HG03521 (cell line): ENCODE data around the gene SLCO3A1.
"Not testable (repeated sequence)": the region's sequence is repeated elsewhere in the genome, so short reads cannot be mapped to it uniquely, and the experiment has no call there.

Source experiments
- ATAC-seq: cut with Tn5 transposase; IDR thresholded peaks from one replicate; pipeline ENCODE4 v1.9.1; 2021; ENCODE audit warnings: mild to moderate bottlenecking, moderate library complexity; ENCODE audit not compliant: unreplicated experiment

SLCO3A1 gene

DNA sequence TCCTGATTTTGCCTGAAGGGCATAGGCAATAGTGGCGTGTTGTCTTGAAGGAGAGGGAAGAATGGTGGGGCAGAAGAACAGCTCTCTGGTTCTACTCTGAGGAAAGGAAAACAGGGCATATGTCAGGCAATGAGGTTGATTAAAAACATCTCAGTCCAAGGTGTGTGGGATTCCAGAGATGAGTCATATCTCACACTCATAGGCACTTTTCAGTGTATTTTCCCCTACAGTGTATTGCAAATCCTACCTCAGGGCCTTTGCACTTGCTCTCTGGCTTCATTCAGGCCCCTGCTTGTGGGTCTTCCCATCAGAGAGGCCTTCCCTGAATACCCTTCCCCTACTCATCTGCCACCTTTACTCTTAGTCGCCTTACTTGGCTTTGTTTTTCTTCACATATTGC, 107.8 kb downstream of the SLCO3A1 start:
- no peak for ATAC-seq

DNA sequence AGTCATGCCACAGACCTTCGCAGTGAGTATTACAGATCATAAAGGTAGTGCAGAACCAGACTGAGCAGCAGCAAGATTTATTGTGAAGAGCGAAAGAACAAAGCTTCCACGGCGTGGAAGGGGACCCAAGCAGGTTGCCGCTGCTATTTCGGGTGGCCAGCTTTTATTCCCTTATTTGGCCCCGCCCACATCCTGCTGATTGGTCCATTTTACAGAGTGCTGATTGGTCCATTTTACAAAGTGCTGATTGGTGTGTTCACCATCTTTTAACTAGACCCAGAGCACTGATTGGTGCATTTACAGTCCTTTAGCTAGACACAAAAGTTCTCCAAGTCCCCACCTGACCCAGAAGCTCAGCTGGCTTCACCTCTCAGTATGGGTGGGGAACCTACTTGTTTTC, 110.2 kb downstream of the SLCO3A1 start:
- not testable (repeated sequence) for ATAC-seq

DNA sequence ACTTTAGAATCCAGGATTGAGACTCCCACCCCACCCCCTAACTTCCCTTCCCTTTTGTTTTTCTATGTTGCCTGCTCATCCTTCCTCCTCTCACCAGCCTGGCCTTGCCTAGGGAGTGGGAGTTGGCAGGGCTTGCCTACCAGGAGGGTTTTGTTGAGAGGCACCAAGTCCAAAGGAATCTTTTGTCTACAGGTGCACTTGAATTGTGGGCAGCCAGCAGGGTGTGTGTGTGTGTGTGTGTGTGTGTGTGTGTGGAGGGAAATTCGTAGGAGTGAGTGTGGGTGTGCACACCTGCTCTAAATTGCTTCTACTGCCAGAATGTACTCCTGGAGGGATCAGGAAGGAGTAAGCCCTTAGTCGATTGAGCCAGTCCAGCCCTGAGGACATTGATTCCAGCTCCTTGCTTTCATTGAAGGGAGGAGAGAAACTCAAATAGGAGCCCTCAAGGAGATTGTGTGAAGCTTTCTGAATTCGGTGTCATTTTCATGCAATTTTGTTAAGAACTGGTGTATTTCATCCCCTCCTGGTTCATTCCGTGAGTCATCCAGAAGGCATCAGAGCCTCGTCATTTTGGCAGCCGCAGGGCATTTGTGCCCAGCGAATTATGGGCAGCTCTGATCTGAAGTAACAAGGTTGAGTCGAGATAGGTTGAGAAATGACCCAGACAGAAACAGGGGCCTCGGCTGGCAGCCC, 112.1 kb downstream of the SLCO3A1 start:
- ATAC-seq: no peak

DNA sequence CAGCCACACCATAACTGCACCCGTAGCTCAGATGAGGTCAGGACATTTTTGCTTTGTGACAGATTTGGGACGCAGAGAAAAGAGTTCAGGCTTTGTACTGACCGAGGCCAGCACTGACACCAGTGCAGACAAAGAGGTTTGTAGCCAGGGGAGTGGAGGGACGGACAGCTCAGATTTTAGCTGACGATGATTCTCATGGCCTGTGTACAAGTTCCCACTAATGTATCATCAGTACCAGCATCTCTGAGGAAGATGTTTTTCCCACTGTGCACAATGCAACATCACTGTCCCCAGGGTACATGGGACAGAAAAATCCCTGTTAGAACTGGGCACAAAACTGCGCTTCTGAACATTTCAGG, 112.7 kb downstream of the SLCO3A1 start:
- no peak for ATAC-seq

DNA sequence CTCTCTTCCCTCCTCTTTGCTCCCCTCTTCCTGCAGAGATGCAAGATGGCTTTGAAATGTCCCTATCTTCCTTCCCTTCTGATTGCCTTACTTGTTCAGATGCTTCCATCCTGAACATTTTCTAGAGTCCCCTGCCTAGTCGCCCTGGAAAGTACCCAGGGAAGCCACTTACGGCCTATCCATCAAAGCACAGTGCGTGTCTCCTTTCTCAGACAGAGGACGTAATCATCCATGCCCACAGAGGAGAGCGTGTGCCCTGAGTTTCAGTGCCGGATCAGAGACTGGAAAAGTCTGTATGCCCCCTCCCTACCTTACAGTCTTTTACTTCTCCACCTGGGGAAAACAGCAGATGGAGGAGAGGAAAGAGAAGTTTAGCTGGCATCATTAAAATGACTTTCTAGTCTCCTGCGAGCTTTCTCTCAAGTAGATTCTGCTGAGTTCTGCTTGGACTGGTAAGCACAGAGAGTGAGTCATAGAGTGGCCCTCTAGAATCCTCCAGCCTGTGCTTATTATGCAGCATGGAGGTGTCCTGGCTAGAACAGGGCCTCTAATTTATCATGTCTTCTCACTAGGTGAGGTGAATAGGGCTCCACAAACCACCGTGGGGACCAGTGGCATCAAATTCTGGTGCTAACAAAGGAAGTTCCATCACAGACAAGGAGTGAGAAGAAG, 114.6 kb downstream of the SLCO3A1 start:
- no peak for ATAC-seq

DNA sequence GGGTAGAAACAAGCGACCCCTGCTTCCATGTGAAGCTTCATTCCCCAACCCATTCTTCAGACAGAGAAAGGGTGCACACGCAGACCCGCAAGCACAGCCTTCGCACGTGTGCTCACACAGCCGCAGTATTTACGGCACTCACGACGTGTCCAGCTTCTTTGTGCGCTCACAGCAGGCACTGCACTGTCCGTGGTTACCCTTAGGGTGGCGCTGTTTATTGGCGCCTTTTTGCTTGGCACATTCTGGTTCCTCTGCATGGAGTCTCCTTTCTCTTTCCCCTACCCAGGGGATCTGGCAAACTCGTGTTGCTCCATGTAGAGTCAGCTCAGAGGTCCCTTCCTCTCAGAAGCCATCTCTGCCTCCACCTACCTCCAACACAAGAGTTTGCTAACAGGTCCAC, 115.1 kb downstream of the SLCO3A1 start:
- no peak for ATAC-seq

DNA sequence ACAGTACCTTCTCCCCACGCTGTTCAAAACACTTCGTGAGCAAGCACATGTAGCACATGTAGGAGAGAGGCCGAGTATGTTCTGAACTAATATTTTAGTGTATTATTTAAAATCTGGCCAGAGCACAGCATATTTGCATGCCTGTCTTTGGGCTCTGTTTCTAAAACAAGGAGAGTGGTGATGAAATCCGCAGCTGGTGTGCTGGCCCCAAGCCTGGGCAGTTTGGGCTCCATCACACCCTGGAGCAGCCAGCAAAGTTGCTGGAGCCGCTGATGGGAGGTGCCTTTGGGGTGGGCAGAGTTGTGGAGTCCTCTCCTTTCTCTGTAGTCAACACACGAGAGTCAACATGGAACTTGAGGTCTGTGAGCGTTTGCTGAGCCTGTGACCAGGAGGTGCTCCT, 116.6 kb downstream of the SLCO3A1 start:
- no peak for ATAC-seq

DNA sequence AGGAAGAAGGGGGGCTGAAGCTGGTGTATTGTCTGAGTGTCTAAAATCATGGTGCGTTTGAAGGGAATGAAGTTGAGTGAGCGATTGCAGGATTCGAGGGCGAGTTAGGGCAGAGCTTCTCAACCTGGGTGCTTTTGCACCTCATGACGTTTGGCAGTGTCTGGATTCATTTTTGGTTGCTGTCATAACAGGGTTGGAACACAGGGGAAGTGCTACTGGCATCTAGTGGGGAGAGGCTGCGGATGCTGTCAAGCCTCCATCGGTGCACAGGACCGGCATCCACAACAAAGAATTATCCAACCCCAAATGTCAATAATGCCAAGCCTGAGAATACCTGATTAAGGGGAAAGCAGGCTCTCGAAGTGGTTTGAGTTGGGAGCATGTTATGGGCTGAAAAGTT, 120.0 kb downstream of the SLCO3A1 start:
- no peak for ATAC-seq

DNA sequence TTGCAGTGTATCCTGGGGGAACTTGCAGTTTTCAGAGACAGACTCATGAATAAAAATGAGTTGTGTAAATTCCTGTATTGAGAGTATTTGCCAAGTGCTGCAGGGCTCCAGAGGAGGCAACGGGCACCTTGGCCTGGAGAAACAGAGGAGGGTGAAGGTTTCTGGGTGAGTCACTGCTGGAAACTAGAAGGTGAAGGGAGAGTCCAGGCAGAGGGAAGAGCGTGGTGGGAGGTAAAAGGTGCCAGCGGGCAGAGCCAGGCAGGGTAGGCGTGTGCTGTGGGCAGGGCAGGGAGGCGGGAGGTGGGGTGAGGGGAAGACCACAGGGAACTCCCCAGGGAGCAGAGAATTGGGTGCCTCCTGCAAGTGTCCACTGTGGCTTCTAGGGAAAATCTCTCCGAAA, 120.8 kb downstream of the SLCO3A1 start:
- ATAC-seq: no peak

DNA sequence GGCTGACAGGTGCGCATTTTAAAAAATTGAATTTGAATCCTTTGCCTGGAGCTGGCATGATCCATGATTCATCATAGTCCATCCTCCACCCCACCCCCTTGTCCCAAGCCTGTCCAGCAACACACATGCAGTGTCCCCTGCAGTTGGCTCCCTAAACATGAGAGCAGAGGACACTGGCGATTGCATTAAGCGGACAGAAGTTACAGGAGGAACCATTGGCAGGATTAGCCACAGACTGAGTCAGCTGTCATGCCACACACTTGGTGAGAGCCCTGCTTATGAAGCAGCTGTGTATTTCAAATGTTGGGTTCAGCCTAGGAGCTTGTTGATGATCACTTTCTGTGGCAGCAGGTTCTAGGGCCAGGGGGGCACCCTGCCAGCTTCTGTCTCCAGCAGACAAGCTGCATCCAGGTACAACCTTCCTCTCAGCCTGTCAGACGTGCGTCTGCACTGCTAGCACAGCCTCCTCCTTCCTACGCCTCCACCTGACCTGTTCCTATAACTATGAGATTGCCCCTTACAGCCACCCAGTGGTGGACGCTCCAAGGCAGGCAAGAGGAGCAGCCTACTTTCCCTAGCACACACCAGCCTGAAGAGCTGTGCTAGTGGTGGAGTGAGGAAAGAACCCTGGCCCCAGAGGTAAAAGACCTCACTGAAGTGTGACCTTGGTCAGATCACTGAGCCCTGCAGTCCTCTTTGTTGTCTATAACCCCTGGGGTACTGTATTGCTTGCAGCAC, 121.9 kb downstream of the SLCO3A1 start:
- no peak for ATAC-seq

DNA sequence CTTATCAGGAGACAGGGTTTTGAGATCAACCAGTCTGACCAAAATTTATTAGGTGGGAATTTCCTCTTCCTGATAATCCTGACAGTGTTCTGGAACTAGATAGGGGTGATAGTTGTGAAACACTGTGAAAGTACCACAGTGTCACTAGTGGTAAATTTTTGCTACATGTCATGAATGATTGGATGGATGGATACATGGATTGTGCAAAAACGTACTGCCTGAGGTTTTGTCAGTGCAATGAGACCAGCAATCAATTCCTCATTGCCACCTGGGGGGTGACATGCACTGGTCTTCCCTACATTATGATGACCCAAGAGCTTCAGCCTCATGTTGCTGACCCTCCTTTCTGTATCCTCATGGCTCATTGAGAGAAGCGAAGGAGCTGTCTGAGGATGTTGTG, 123.5 kb downstream of the SLCO3A1 start:
- no peak for ATAC-seq

DNA sequence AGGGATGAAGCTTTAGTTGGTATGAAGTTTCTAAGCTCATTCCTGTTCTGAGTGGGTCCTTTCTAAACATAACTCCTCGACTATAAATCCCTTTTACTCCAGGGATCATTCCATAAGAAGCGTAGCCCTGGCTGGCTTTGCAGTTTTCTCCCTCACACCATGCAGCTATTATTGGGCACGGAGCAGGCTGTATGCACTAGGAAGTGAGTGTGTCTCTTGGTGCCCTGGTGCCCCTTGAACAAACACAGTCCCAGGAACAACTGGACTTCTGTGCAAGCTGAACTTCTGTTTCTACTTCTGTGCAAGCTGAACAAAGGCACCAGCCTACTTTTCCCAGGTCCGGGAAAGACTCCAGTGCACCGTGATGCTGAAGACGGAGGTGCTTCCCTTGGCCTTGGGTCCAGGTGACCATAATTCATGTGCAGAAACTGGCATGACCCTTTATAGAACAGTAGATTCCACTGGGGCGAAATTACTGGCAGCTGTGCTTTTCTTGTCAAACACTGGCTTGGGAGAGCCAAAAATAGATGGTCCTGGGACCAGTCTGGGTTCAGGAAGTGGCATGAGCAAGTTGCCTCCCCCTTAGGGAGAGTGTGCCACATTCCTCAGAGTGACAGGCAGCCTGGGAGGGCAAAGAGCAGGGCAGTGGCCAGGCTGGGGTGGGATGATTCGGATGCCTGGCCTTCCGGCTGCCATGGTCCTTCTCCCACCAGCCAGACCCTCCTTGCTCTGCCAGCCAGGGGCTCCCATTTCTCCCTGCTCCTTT, 127.2 kb downstream of the SLCO3A1 start:
- ATAC-seq: no peak

DNA sequence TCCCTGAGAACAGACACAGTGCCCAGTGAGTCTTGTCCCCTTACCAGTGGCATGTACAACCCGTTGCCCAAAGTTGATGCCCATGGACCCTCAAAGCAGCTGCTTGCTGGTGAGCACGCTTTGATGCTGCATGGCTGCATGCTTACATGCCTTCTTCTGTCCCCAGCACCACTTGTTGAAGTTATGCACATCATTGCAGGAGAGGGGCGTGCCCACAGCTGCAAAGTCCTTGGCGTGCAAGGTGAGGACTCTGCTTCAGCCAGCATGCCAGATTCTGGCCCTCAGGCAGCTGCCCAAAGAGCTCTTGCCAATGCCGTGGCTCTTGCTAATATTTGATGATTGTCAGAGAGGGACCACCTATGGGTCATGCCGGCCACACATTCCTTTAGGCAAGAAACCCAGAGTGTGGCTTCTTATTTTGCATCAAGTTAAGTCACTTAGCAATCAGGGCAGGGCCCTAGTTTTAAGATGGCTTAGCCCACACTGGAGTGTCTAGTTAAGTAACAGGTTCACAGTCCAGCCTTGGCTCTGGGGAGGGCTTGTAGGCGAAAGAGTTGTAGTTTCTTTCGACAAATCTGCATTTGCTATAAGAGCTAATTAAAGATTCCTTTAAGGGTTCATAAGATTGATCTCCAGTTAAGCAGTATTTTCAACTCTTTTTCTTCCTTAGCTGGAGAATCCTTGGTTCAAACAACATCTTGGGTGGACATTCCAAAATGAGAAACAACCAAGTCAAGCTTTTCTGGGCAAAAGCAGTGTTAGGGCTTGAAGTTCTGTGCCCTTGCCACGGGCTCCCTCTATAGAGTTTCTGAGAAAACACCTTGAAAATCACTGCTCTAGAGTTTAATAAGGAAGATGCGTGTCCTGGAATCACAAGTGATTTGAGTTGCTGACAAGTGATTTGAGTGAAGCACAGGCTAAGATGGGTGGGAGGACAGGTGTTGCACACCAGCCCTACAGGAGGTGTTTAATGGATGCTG, 128.6 kb downstream of the SLCO3A1 start:
- ATAC-seq: no peak

DNA sequence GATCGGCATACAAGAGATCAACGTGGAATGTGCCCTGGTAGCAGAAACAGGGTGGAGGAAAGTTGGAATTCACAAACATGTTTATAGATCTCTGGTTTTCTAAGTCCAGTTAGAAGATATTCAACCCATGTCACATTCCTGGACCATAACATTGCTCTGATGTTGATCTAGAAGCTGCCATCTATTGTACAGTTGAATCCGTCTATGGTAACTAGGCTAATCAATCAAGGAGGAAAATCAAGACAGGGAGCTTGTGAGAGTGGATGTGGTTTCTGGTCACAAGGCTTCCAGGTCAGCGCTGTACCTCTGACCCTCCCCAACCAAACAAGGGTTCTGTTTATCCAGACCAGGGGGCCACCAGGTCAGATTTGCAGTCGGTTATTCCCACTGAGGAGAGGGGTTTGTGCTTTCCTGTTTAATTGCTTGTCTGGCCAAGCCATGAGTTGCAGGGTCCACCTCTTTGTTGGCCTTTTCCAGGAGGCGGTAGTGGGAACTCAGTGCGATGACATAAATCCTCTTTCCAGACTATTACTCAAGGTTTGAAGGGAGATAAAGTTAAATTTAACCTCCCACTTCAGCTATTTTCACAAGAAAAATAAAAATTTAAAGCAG, 130.3 kb downstream of the SLCO3A1 start:
- no peak for ATAC-seq

DNA sequence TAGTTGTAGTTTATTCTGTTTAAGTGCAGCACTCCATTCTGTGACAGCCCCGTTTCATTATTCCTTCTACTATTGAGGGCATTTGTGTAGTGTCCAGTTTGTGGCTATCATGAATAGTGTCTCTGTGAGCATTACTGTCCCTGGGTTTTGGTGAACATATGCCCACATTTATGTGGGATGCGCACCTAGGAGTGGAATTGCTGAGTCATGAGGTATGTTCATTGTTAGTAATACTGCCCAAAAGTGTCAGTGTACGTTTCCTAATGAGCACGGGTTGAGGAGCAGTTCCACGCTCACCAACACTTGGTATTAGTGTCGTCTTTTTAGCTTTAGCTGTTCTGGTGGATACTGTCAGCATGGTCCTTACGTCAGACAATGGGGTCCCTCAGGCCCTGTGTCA, 131.8 kb downstream of the SLCO3A1 start:
- no peak for ATAC-seq

DNA sequence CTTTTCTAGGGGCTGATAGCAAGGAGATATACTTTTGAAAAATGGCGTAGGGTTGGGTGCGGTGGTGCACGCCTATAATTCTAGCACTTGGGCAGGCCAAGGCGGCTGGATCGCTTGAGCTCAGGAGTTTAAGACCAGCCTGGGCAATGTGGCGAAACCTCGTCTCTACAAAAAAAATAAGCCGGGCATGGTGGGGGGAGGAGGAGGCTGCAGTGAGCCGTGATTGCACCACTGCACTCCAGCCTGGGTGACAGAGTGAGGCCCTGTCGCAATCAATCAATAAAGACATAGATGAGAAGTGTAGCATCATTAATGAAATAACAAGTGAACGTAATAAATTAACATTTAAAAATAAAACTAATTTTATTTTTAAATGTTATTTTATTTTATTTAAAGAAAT, 134.6 kb downstream of the SLCO3A1 start:
- ATAC-seq: no peak

DNA sequence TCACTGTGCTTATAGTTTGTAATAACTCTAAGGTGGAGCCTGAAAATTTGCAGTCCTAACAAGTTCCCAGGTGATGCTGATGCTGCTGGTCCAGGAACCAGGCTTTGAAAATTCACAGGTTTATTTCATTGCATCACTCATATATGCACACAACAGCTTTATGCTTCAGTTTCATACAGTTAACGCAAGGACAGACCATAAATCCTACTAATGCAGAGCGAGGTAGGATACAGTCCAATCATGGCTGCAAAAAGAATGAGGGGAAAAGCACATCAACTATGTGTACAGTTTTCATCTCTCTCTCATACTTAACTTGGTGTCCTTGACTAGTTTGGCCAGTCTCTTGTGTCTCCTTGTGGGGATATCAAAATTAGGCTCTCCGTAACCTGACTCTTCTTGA, 135.1 kb downstream of the SLCO3A1 start:
- ATAC-seq: no peak

DNA sequence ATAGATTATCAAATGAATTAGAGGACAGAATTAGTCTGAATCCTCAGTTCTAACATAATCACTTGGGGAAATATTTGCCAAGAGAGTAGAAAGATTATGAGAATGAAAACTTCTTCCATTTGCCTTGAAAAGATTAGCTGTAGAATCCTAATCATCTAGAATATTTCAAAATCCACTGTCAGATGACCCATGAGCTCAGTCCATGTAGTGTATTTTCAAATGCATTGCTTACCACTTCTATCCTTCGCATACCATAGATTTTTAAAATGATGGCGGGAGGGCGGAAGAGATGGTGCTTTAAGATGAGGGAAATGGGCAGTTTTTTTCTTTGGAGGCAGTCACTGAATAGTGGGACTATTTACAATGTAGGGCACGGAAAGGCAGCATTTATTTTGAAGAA, 136.3 kb downstream of the SLCO3A1 start:
- no peak for ATAC-seq

DNA sequence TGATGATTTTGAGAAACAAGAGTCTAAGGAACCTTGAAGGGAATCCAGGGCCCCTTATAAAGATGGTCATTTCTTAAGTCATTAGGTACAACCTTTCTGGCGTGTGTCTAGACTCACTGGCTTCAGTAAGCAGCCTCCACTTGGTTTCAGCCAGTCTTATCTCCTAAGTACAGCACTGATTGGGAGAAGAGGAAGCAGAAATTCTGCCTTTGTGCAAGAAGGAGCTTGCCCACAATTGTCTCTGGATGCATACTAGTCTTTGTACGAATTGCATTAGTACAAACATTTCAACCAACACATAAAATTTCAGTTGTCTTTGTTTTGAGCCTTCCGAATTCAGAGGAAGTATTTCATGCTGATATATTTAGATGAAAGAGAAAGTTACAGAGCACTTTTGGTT, 139.4 kb downstream of the SLCO3A1 start:
- no peak for ATAC-seq

DNA sequence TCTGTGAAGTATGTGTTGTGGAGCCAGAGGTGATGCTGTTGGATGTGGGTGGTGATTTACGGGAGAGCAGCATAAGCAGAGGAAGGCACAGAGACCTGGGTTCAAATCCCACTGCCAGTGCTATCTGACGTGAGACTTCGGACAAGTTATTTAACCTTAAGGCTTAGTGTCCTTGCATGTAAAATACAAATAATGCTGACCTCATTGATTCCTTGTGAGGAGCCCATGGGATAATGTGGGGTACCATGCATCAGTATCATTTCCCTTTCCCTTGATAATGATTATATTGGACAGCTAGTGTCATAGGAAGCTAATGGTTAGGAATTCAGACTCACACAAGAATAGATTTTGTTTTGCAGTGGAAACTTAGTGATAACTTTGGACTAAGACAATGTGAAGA, 141.6 kb downstream of the SLCO3A1 start:
- no peak for ATAC-seq
